IMR-90 (cell line): ENCODE measurements around the gene YY1AP1. TPM values are rescaled to one million over a fixed set of nuclear protein-coding genes. Genes with fewer than 3 reads are reported as not detected.

Experiments used
- ATAC-seq: fragments of 200-7000 bp; cut with Tn5 transposase; 2 replicates; pipeline ENCODE4 v1.9.1; 2020; ENCODE audit warnings: low read depth, mild to moderate bottlenecking, moderate library complexity
- BruUV-seq: library from RNA; stranded (reverse); fragments of 400-500 nt; replicated peaks from 2 replicates; lab custom pipeline; 2021; lab: Mats Ljungman, UMichigan
- CTCF ChIA-PET: fragments of 300-600 bp; formaldehyde crosslinking; extraction: SDS; loops from one replicate; lab custom pipeline; 2021; ENCODE audit warnings: antibody characterized with exemption; lab: Yijun Ruan, JAX
- POLR2A ChIA-PET: fragments of 300-600 bp; sonication (Branson Sonifier 250); formaldehyde crosslinking; loops from one replicate; lab custom pipeline; 2022; ENCODE audit warnings: antibody characterized with exemption; ENCODE audit not compliant: unreplicated experiment; lab: Charles Lee
- DNase-seq: peaks from one replicate; pipeline ENCODE4 v3.0.0; 2013
- H2AFZ ChIP-seq: replicated peaks from 2 replicates; pipeline ENCODE3; 2013; ENCODE audit warnings: low read length, mild to moderate bottlenecking; ENCODE audit not compliant: poor library complexity
- H2AK5ac ChIP-seq: 2 replicates; pipeline ENCODE4 v1.6.1; 2013; ENCODE audit warnings: low read depth, low read length, inconsistent platforms
- H2AK9ac ChIP-seq: replicated peaks from 2 replicates; pipeline ENCODE3; 2013; ENCODE audit warnings: mild to moderate bottlenecking, low read depth, low read length, moderate library complexity; ENCODE audit not compliant: poor library complexity
- H2BK120ac ChIP-seq: 2 replicates; pipeline ENCODE4 v1.6.1; 2013; ENCODE audit warnings: low read depth, low read length, inconsistent platforms
- H2BK15ac ChIP-seq: 3 replicates; pipeline ENCODE4 v1.6.1; 2013; ENCODE audit warnings: low read depth, low read length, inconsistent platforms
- H2BK20ac ChIP-seq: 2 replicates; pipeline ENCODE4 v1.6.1; 2013; ENCODE audit warnings: low read depth, mild to moderate bottlenecking, inconsistent platforms, low read length, moderate library complexity
- H2BK5ac ChIP-seq: 2 replicates; pipeline ENCODE4 v1.6.1; 2013; ENCODE audit warnings: mild to moderate bottlenecking, low read depth, low read length, inconsistent platforms; ENCODE audit not compliant: poor library complexity, severe bottlenecking
- H3K14ac ChIP-seq: replicated peaks from 2 replicates; pipeline ENCODE4 v1.6.1; 2013; ENCODE audit warnings: low read depth, low read length, inconsistent platforms
- H3K18ac ChIP-seq: 2 replicates; pipeline ENCODE4 v1.6.1; 2013; ENCODE audit warnings: low read depth, low read length, control low read depth
- H3K23ac ChIP-seq: 2 replicates; pipeline ENCODE4 v1.6.1; 2013; ENCODE audit warnings: low read depth, low read length, inconsistent platforms
- H3K27ac ChIP-seq: 2 replicates; pipeline ENCODE4 v1.5.1; 2013; ENCODE audit warnings: mild to moderate bottlenecking, control low read depth, low read length; ENCODE audit not compliant: insufficient read depth
- H3K27me3 ChIP-seq: 2 replicates; pipeline ENCODE4 v1.6.1; 2013; ENCODE audit warnings: low read length; ENCODE audit not compliant: control insufficient read depth, insufficient read depth
- H3K36me3 ChIP-seq: 2 replicates; pipeline ENCODE4 v1.6.1; 2013; ENCODE audit warnings: low read length, mixed read lengths; ENCODE audit not compliant: control insufficient read depth, insufficient read depth
- H3K4ac ChIP-seq: 2 replicates; pipeline ENCODE4 v1.6.1; 2013; ENCODE audit warnings: low read depth, low read length, inconsistent platforms
- H3K4me1 ChIP-seq: 2 replicates; pipeline ENCODE4 v1.6.1; 2013; ENCODE audit warnings: low read length, mixed read lengths; ENCODE audit not compliant: control insufficient read depth, insufficient read depth
- H3K4me2 ChIP-seq: 2 replicates; pipeline ENCODE4 v1.6.1; 2013; ENCODE audit warnings: low read depth, mild to moderate bottlenecking, control low read depth, low read length, moderate library complexity
- H3K4me3 ChIP-seq: 2 replicates; pipeline ENCODE4 v1.5.1; 2013; ENCODE audit warnings: low read depth, mild to moderate bottlenecking, control low read depth, low read length, moderate library complexity; ENCODE audit not compliant: insufficient read depth
- H3K56ac ChIP-seq: 2 replicates; pipeline ENCODE4 v1.6.1; 2013; ENCODE audit warnings: low read length, inconsistent platforms; ENCODE audit not compliant: insufficient read depth; ENCODE audit errors: extremely low read depth
- H3K79me1 ChIP-seq, 2 experiments: 2 replicates each; pipeline ENCODE4 v1.6.1; 2013; ENCODE audit warnings: low read length in 2 of 2, inconsistent platforms in 1 of 2, low read depth in 1 of 2
- H3K9ac ChIP-seq: 2 replicates; pipeline ENCODE4 v1.6.1; 2013; ENCODE audit warnings: low read depth, low read length, control low read depth
- H3K9me1 ChIP-seq: 2 replicates; pipeline ENCODE4 v1.6.1; 2013; ENCODE audit warnings: low read length, inconsistent platforms; ENCODE audit not compliant: insufficient read depth
- H3K9me3 ChIP-seq: 2 replicates; pipeline ENCODE4 v1.6.1; 2013; ENCODE audit warnings: low read length; ENCODE audit not compliant: control insufficient read depth, insufficient read depth
- H4K20me1 ChIP-seq: 2 replicates; pipeline ENCODE4 v1.6.1; 2013; ENCODE audit warnings: low read length, inconsistent platforms; ENCODE audit not compliant: insufficient read depth
- H4K5ac ChIP-seq: 2 replicates; pipeline ENCODE4 v1.6.1; 2013; ENCODE audit warnings: mild to moderate bottlenecking, low read depth, low read length, control low read depth
- H4K8ac ChIP-seq, 2 experiments: 2 replicates each; pipeline ENCODE4 v1.6.1; 2013; ENCODE audit warnings: low read depth in 2 of 2, low read length in 2 of 2, control low read depth in 1 of 2, inconsistent platforms in 1 of 2
- H4K91ac ChIP-seq: 2 replicates; pipeline ENCODE4 v1.6.1; 2013; ENCODE audit warnings: low read depth, low read length, inconsistent platforms; ENCODE audit not compliant: insufficient read depth
- CEBPB ChIP-seq: IDR thresholded peaks from 2 replicates; pipeline ENCODE4 v1.6.1; 2012; ENCODE audit warnings: low read depth, low read length, improper control_type of control experiment
- MAFK ChIP-seq: IDR thresholded peaks from 2 replicates; pipeline ENCODE4 v1.6.1; 2012; ENCODE audit warnings: low read depth, low read length, improper control_type of control experiment
- RAD21 ChIP-seq: IDR thresholded peaks from 2 replicates; pipeline ENCODE4 v1.6.1; 2012; ENCODE audit warnings: low read length, improper control_type of control experiment
- RFX5 ChIP-seq: IDR thresholded peaks from 2 replicates; pipeline ENCODE4 v1.8.0; 2012; ENCODE audit warnings: low read depth, mild to moderate bottlenecking, low read length, moderate library complexity
- WGBS, 2 experiments: methylation state at CpG; one replicate each; pipeline versions ENCODE4 v1.1.5 to v1.1.7; 2013; ENCODE audit warnings: missing lambda C conversion rate in 2 of 2; ENCODE audit not compliant: insufficient read length in 1 of 2; ENCODE audit errors: extremely low coverage in 2 of 2; 5-methylcytosine and 5-hydroxymethylcytosine counted together
- dilution Hi-C: fragments of 300-500 bp; cut with HindIII; formaldehyde crosslinking; loops from one replicate; pipeline ENCODE4 v1.14.3; 2018; ENCODE audit warnings: low sequenced_read_pairs; ENCODE audit not compliant: unreplicated experiment
- in situ Hi-C: fragments of 300-500 bp; cut with MboI; formaldehyde crosslinking; loops from 3 replicates; pipeline ENCODE4 v1.14.3; 2019; ENCODE audit warnings: low sequenced_read_pairs, inconsistent platforms, mixed read lengths
- intact Hi-C: fragments of 100-400 bp; cut with micrococcal nuclease; formaldehyde crosslinking; loops from 2 replicates; pipeline ENCODE4 v1.10.0; 2022
- polyA plus RNA-seq, 3 experiments: library from polyadenylated mRNA; depleted of rRNA; stranded (reverse); fragments of >200 nt; gene quantifications; 2 replicates each; pipeline ENCODE4 v1.2.3, GENCODE V29; 2012; ENCODE audit warnings: low replicate concordance in 1 of 3
- total RNA-seq: library from RNA; depleted of rRNA; stranded (reverse); fragments of >200 nt; gene quantifications from 2 replicates; pipeline ENCODE4 v1.2.3, GENCODE V29; 2012
- TF ChIP-seq, protein P1 (sequence below): fragments of 150-350 bp; IDR thresholded peaks from 2 replicates; pipeline ENCODE4 v1.6.1; 2017; ENCODE audit warnings: mild to moderate bottlenecking, antibody characterized with exemption, low read length, low read depth

Gene YY1AP1
- total and polyA plus RNA-seq, 2 of the 4 experiments (the other 2 are of a cell fraction) = 31.5 to 52.6 TPM

DNA sequence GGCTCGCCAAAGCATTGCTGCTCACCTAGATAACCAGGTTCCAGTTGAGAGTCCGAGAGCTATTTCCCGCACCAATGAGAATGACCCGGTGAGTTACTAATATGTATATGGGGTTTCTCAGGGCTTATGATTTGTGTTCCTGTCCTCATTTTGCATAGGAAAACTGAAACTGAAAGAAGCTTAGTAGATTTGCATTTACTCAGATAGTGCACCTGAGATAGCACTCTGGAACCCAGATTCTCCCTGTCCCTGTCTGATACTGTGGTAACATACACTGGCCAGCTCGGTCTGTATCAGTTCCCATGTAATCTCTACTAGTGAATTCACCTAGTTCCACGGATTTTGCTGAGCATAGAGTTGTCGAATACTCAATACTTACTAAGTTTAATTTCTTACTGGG is 28.5 kb upstream of the YY1AP1 start:
- H3K9ac ChIP-seq = no peak overlapping the region
- no peak overlapping the region for H4K91ac ChIP-seq
- H3K23ac ChIP-seq = no peak overlapping the region
- TF ChIP-seq, protein P1, sequence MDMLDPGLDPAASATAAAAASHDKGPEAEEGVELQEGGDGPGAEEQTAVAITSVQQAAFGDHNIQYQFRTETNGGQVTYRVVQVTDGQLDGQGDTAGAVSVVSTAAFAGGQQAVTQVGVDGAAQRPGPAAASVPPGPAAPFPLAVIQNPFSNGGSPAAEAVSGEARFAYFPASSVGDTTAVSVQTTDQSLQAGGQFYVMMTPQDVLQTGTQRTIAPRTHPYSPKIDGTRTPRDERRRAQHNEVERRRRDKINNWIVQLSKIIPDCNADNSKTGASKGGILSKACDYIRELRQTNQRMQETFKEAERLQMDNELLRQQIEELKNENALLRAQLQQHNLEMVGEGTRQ = no peak
- no peak for TF ChIP-seq RAD21
- no peak for TF ChIP-seq CEBPB
- no peak for TF ChIP-seq RFX5
- no peak for TF ChIP-seq MAFK
- H3K36me3 ChIP-seq = peaks cover 23% of the 10 kb centered on the region
- ChIA-PET POLR2A (no interaction called here), CTCF (no interaction called here)
- no peak overlapping the region for H3K14ac ChIP-seq
- no peak overlapping the region for H3K4me3 ChIP-seq
- peaks cover 17 to 35% of the 10 kb centered on the region in 2 experiments for H3K79me1 ChIP-seq
- H3K4me2 ChIP-seq = no peak overlapping the region
- no peak overlapping the region for H3K56ac ChIP-seq
- no peak overlapping the region for H3K27ac ChIP-seq
- no peak overlapping the region for H2AK9ac ChIP-seq
- WGBS, 2 experiments = 100% methylated on average over 4 of the region's 7 CpGs; no CpG with 5 or more reads in 1 of the 2 experiments
- H4K20me1 ChIP-seq = no peaks in the 10 kb centered on the region
- H2BK5ac ChIP-seq = no peak overlapping the region
- in situ Hi-C loops (no loop called here), intact Hi-C loops (no loop called here), dilution Hi-C loops (no loop called here)
- no peak overlapping the region for H3K4ac ChIP-seq
- no peak overlapping the region for H2AFZ ChIP-seq
- no peaks in the 10 kb centered on the region for H3K9me1 ChIP-seq
- no peak overlapping the region for H3K18ac ChIP-seq
- no peak overlapping the region for H4K5ac ChIP-seq
- H2BK120ac ChIP-seq = no peak overlapping the region
- H3K4me1 ChIP-seq = no peaks in the 10 kb centered on the region
- no peak for ATAC-seq
- no peak overlapping the region for H4K8ac ChIP-seq
- no peak overlapping the region for H2AK5ac ChIP-seq
- H3K9me3 ChIP-seq = no peaks in the 10 kb centered on the region
- no TSS peak for BruUV-seq
- no peak overlapping the region for H2BK15ac ChIP-seq
- no peaks in the 10 kb centered on the region for H3K27me3 ChIP-seq
- no peak for DNase-seq
- H2BK20ac ChIP-seq = no peak overlapping the region
